ENCODE measurements around the gene PEAK1. TPM values are rescaled to one million over a fixed set of nuclear protein-coding genes. Genes with fewer than 3 reads are reported as not detected.

The PEAK1 gene
- polyA plus RNA-seq, 2 of the 4 experiments (the other 2 are of a cell fraction) = 7.5 to 13.7 TPM

- H3K9me3 ChIP-seq = no peaks in the 10 kb centered on the region
- no peak overlapping the region for H3K4me2 ChIP-seq
- ATAC-seq (no peak), DNase-seq (ENCODE audit: low read depth in 1 of 2, low spot score in 1 of 2) (no peak), FAIRE-seq (no peak)
- no peak overlapping the region for H3K4me3 ChIP-seq
- H3K27ac ChIP-seq = no peak overlapping the region
- WGBS (ENCODE audit: missing lambda C conversion rate) = 80% methylated on average over 7 of the region's 7 CpGs
- ChIA-PET POLR2A (no interaction called here), CTCF (interaction anchor here (0.9 to 4.7 kb wide), 6 partner anchors 10 to 447 kb away, joined by 3 to 23 read pairs (median 4); no protein-coding TSS in a partner anchor)
- no peak for TF ChIP-seq HDAC2 (IDR thresholded peaks at IDR 0.05)
- no peak for TF ChIP-seq CEBPB (IDR thresholded peaks at IDR 0.05)
- TF ChIP-seq NPAS2 (CRISPR knock-in tag; IDR thresholded peaks at IDR 0.05; ENCODE audit: borderline replicate concordance) = no peak
- TF ChIP-seq CBX8 (IDR thresholded peaks at IDR 0.05) = no peak
- no peak for TF ChIP-seq FOXS1 (CRISPR knock-in tag; IDR thresholded peaks at IDR 0.05)
- no peak for TF ChIP-seq JUNB (IDR thresholded peaks at IDR 0.05)
- TF ChIP-seq POLR2AphosphoS2 (conservative IDR thresholded peaks at IDR 0.05; ENCODE audit: low read length) = no peak
- no peak for TF ChIP-seq TP53 (CRISPR knock-in tag; IDR thresholded peaks at IDR 0.05)
- TF ChIP-seq RFX5 (IDR thresholded peaks at IDR 0.05) = no peak
- TF ChIP-seq BCL3 (IDR thresholded peaks at IDR 0.05) = no peak
- TF ChIP-seq REST (IDR thresholded peaks at IDR 0.05) = no peak
- no peak for TF ChIP-seq E2F6 (IDR thresholded peaks at IDR 0.05; ENCODE audit: borderline replicate concordance, low read depth)
- TF ChIP-seq RNF2 (IDR thresholded peaks at IDR 0.05; ENCODE audit: borderline replicate concordance, low read depth) = no peak
- TF ChIP-seq KDM5A (IDR thresholded peaks at IDR 0.05) = no peak
- TF ChIP-seq ZSCAN20 (CRISPR knock-in tag; IDR thresholded peaks at IDR 0.05) = no peak
- no peak for TF ChIP-seq RAD21 (conservative IDR thresholded peaks at IDR 0.05 in 1 of 2, IDR thresholded peaks at IDR 0.05 in 1 of 2)
- no peaks in the 10 kb centered on the region for H3K4me1 ChIP-seq
These were observed 323.4 kb downstream of the PEAK1 start for GRCh38 chr15:77096541-77096940.

- Histone ChIP-seq H3K4me2 (no peak overlapping the region), H3K4me3 (no peak overlapping the region), H3K4me1 (no peaks in the 10 kb centered on the region), H3K9me3 (no peaks in the 10 kb centered on the region), H3K27ac (no peak overlapping the region)
- DNase-seq (ENCODE audit: low read depth in 1 of 2, low spot score in 1 of 2) = no peak
- no peak for ATAC-seq
- ChIA-PET POLR2A (no interaction called here), CTCF (interaction anchor here (1.0 to 4.7 kb wide), 4 partner anchors 10 to 447 kb away, joined by 3 to 23 read pairs (median 5); no protein-coding TSS in a partner anchor)
- no peak for TF ChIP-seq KDM5A (IDR thresholded peaks at IDR 0.05)
- no peak for TF ChIP-seq NR3C1 (IDR thresholded peaks at IDR 0.05)
- no peak for TF ChIP-seq FOSB (CRISPR knock-in tag; IDR thresholded peaks at IDR 0.05)
- no peak for TF ChIP-seq POLR2AphosphoS2 (conservative IDR thresholded peaks at IDR 0.05; ENCODE audit: low read length)
- TF ChIP-seq USF2 (IDR thresholded peaks at IDR 0.05) = no peak
- TF ChIP-seq NFE2L2 (conservative IDR thresholded peaks at IDR 0.05; ENCODE audit: low read length) = no peak
- TF ChIP-seq KDM1A (IDR thresholded peaks at IDR 0.05; ENCODE audit: low read depth) = no peak
- no peak for TF ChIP-seq CEBPB (IDR thresholded peaks at IDR 0.05)
- TF ChIP-seq CBX8 (IDR thresholded peaks at IDR 0.05) = no peak
- TF ChIP-seq ZC3H11A (IDR thresholded peaks at IDR 0.05) = no peak
- WGBS (ENCODE audit: missing lambda C conversion rate) = 54% methylated on average over 4 of the region's 4 CpGs
- FAIRE-seq = peak; percentile 51
These were observed 323.8 kb downstream of the PEAK1 start for GRCh38 chr15:77096138-77096537.

Data from A549 (cell line).